ENCODE data around the gene NCK1. TPM values are rescaled to one million over a fixed set of nuclear protein-coding genes. Genes with fewer than 3 reads are reported as not detected.
A peak's percentile ranks its signal among the peaks of the same experiment; 100 is the strongest.

Gene NCK1
- total and polyA plus RNA-seq, 2 of the 13 experiments (the other 11 are each of a cell fraction or from before 2014, with no cell fraction given), result 14.7 to 30.4 TPM

GRCh38 chr3:136862617-136863322, 762 bp downstream of the NCK1 start (continued):
- TF ChIP-seq ZFP91 (CRISPR knock-in tag; IDR thresholded peaks at IDR 0.05; ENCODE audit: borderline replicate concordance), result peak; percentile 14; the same call in 1 of the 2 replicates
- 0 out of 2 replicates have a peak, but pooled peaks have one; percentile 11 for TF ChIP-seq NKX3-1 (CRISPR knock-in tag; IDR thresholded peaks at IDR 0.05)
- no peak for TF ChIP-seq SOX6 (IDR thresholded peaks at IDR 0.05)
- TF ChIP-seq SOX6 (CRISPR knock-in tag; IDR thresholded peaks at IDR 0.05), result 0 out of 2 replicates have a peak, but pooled peaks have one; percentile 15
- no peak for TF ChIP-seq HNRNPH1 (optimal IDR thresholded peaks at IDR 0.05; ENCODE audit: low read depth, low read length)
- peak; percentile 8; the same call in 1 of the 2 replicates for TF ChIP-seq ZNF770 (CRISPR knock-in tag; IDR thresholded peaks at IDR 0.05)
- TF ChIP-seq ZNF615 (CRISPR knock-in tag; IDR thresholded peaks at IDR 0.05; ENCODE audit: borderline replicate concordance), result 0 out of 2 replicates have a peak, but pooled peaks have one; percentile 15
- 0 out of 2 replicates have a peak, but pooled peaks have one; percentile 13 for TF ChIP-seq ZNF556 (CRISPR knock-in tag; IDR thresholded peaks at IDR 0.05; ENCODE audit: borderline replicate concordance)
- TF ChIP-seq ZGPAT (CRISPR knock-in tag; IDR thresholded peaks at IDR 0.05), result peak; percentile 7; the same call in 1 of the 2 replicates
- TF ChIP-seq ZNF414 (CRISPR knock-in tag; IDR thresholded peaks at IDR 0.05), result 0 out of 2 replicates have a peak, but pooled peaks have one; percentile 14
- 0 out of 2 replicates have a peak, but pooled peaks have one; percentile 24 for TF ChIP-seq HNF1A (IDR thresholded peaks at IDR 0.05; ENCODE audit: low read depth)
- TF ChIP-seq HNF1A (CRISPR knock-in tag; IDR thresholded peaks at IDR 0.05; ENCODE audit: borderline replicate concordance), result no peak
- 0 out of 2 replicates have a peak, but pooled peaks have one; percentile 2 for TF ChIP-seq SATB2 (CRISPR knock-in tag; IDR thresholded peaks at IDR 0.05)
- 0 out of 2 replicates have a peak, but pooled peaks have one; percentile 1 for TF ChIP-seq PAX8 (CRISPR knock-in tag; IDR thresholded peaks at IDR 0.05; ENCODE audit: borderline replicate concordance)
- TF ChIP-seq NCOR1 (IDR thresholded peaks at IDR 0.05; ENCODE audit: borderline replicate concordance, low read length), result peak; percentile 34; the same call in 1 of the 2 replicates
- TF ChIP-seq ZFP36 (IDR thresholded peaks at IDR 0.05; ENCODE audit: borderline replicate concordance, low read depth, low read length, partially characterized antibody), result no peak
- TF ChIP-seq ZNF670 (CRISPR knock-in tag; IDR thresholded peaks at IDR 0.05; ENCODE audit: borderline replicate concordance), result peak; percentile 82
- peak; percentile 6; the same call in 1 of the 2 replicates for TF ChIP-seq NFKB2 (CRISPR knock-in tag; IDR thresholded peaks at IDR 0.05; ENCODE audit: borderline replicate concordance)
